Limb (tissue), 2 donors: ENCODE measurements around the gene LRP1B.

ENCODE experiments used
- DNase-seq, 2 donors: peaks; one replicate each; pipeline ENCODE4 v3.0.0-alpha.2; 2016; ENCODE audit errors: extremely low spot score in 2 of 2

The LRP1B gene

GRCh38 chr2:141698500-141698899 is 432.3 kb downstream of the LRP1B start:
- no peak for DNase-seq

GRCh38 chr2:141697035-141697434 is 433.8 kb downstream of the LRP1B start:
- no peak for DNase-seq

GRCh38 chr2:141694180-141694579 is 436.6 kb downstream of the LRP1B start:
- no peak for DNase-seq

GRCh38 chr2:141692829-141693228 is 438.0 kb downstream of the LRP1B start:
- DNase-seq: no peak

- no peak for DNase-seq
These were observed 454.7 kb downstream of the LRP1B start for GRCh38 chr2:141676139-141676538.

- DNase-seq: no peak
These were observed 464.6 kb downstream of the LRP1B start for GRCh38 chr2:141666191-141666590.

GRCh38 chr2:141660232-141660631 is 470.6 kb downstream of the LRP1B start:
- no peak for DNase-seq

GRCh38 chr2:141654311-141654710 is 476.5 kb downstream of the LRP1B start:
- no peak for DNase-seq

GRCh38 chr2:141653184-141653583 is 477.6 kb downstream of the LRP1B start:
- DNase-seq: no peak

- no peak for DNase-seq
These were observed 478.5 kb downstream of the LRP1B start for GRCh38 chr2:141652308-141652707.

GRCh38 chr2:141647353-141647752 is 483.5 kb downstream of the LRP1B start:
- no peak for DNase-seq

- no peak for DNase-seq
These were observed 489.4 kb downstream of the LRP1B start for GRCh38 chr2:141641462-141641861.

GRCh38 chr2:141639809-141640208 is 491.0 kb downstream of the LRP1B start:
- no peak for DNase-seq

GRCh38 chr2:141633132-141633531 is 497.7 kb downstream of the LRP1B start:
- no peak for DNase-seq

GRCh38 chr2:141630407-141630930 is 500.3 kb downstream of the LRP1B start:
- no peak for DNase-seq

- no peak for DNase-seq
These were observed 510.4 kb downstream of the LRP1B start for GRCh38 chr2:141620372-141620771.

- DNase-seq: no peak
These were observed 512.4 kb downstream of the LRP1B start for GRCh38 chr2:141618457-141618856.

GRCh38 chr2:141611981-141612380 is 518.8 kb downstream of the LRP1B start:
- DNase-seq: no peak

GRCh38 chr2:141611176-141611571 is 519.6 kb downstream of the LRP1B start:
- DNase-seq: no peak

GRCh38 chr2:141610564-141611175 is 520.1 kb downstream of the LRP1B start:
- no peak for DNase-seq

GRCh38 chr2:141605163-141605562 is 525.7 kb downstream of the LRP1B start:
- no peak for DNase-seq

GRCh38 chr2:141601511-141602152 is 529.2 kb downstream of the LRP1B start:
- no peak for DNase-seq

GRCh38 chr2:141599721-141600120 is 531.1 kb downstream of the LRP1B start:
- DNase-seq: no peak
